DND-41 (cell line): ENCODE measurements around the gene SLFNL1.
A peak's percentile ranks its signal among the peaks of the same experiment; 100 is the strongest.

Experiments
- ATAC-seq: fragments of 200-7000 bp; cut with Tn5 transposase; 3 replicates; pipeline ENCODE4 v1.9.1; 2021; ENCODE audit warnings: low read depth; ENCODE audit not compliant: insufficient read depth
- DNase-seq: peaks from one replicate; pipeline ENCODE4 v3.0.0-alpha.2; 2020
- H2AFZ ChIP-seq: 2 replicates; pipeline ENCODE4 v1.6.0; 2012; ENCODE audit warnings: low read depth, low read length
- H3K27ac ChIP-seq: 2 replicates; pipeline ENCODE4 v1.5.1; 2012; ENCODE audit warnings: low read length, inconsistent platforms
- H3K27me3 ChIP-seq: fragments of 200-600 bp; sonication (generic); 2 replicates; pipeline ENCODE4 v1.6.0; 2012; ENCODE audit warnings: low read length, mild to moderate bottlenecking, inconsistent platforms; ENCODE audit not compliant: insufficient read depth, poor library complexity
- H3K36me3 ChIP-seq: 2 replicates; pipeline ENCODE4 v1.5.1; 2012; ENCODE audit warnings: low read length, inconsistent platforms; ENCODE audit not compliant: insufficient read depth
- H3K4me1 ChIP-seq: 2 replicates; pipeline ENCODE4 v1.5.1; 2012; ENCODE audit warnings: mild to moderate bottlenecking, low read length; ENCODE audit not compliant: insufficient read depth
- H3K4me2 ChIP-seq: 2 replicates; pipeline ENCODE4 v1.6.0; 2012; ENCODE audit warnings: mild to moderate bottlenecking, moderate library complexity, low read length, inconsistent platforms; ENCODE audit not compliant: insufficient read depth
- H3K4me3 ChIP-seq, 2 experiments: fragments of 200-600 bp in 1 of 2; shearing (Covaris generic) in 1 of 2; 2 replicates each; pipeline ENCODE4 v1.5.1; 2012 to 2016; ENCODE audit warnings: inconsistent platforms in 2 of 2, low read length in 2 of 2, mild to moderate bottlenecking in 2 of 2, low read depth in 1 of 2, moderate library complexity in 1 of 2
- H3K79me2 ChIP-seq: 2 replicates; pipeline ENCODE4 v1.6.0; 2012; ENCODE audit warnings: low read length, inconsistent platforms; ENCODE audit not compliant: insufficient read depth
- H3K9ac ChIP-seq: 2 replicates; pipeline ENCODE4 v1.6.0; 2012; ENCODE audit warnings: low read depth, mild to moderate bottlenecking, inconsistent platforms, low read length, moderate library complexity
- H3K9me3 ChIP-seq: 2 replicates; pipeline ENCODE4 v1.5.1; 2012; ENCODE audit warnings: low read length, moderate library complexity, mild to moderate bottlenecking, inconsistent platforms; ENCODE audit not compliant: insufficient read depth, severe bottlenecking
- H4K20me1 ChIP-seq: 2 replicates; pipeline ENCODE4 v1.6.0; 2012; ENCODE audit warnings: low read length; ENCODE audit not compliant: insufficient read depth
- CTCF ChIP-seq: IDR thresholded peaks from 2 replicates; pipeline ENCODE4 v1.5.1; 2012; ENCODE audit warnings: borderline replicate concordance, low read length, moderate library complexity, mild to moderate bottlenecking; ENCODE audit not compliant: poor library complexity, severe bottlenecking; ENCODE audit errors: extremely low read depth
- EZH2 ChIP-seq: IDR thresholded peaks from 3 replicates; pipeline ENCODE4 v1.6.1; 2012; ENCODE audit warnings: borderline replicate concordance, low read depth, mild to moderate bottlenecking, moderate library complexity, low read length, inconsistent platforms; ENCODE audit not compliant: severe bottlenecking

Gene SLFNL1

GRCh38 chr1:41024953-41025352, 3.4 kb upstream of the SLFNL1 start:
- Histone ChIP-seq H4K20me1 (0 out of 2 replicates have a peak, but pooled peaks cover 10% of the 10 kb centered on the region), H3K4me1 (no peaks in the 10 kb centered on the region), H3K4me2 (no peak overlapping the region), H3K27ac (no peak overlapping the region), H3K27me3 (no peaks in the 10 kb centered on the region), H3K4me3 (no peak overlapping the region), H3K9ac (no peak overlapping the region), H3K79me2 (no peaks in the 10 kb centered on the region), H3K36me3 (peaks cover 29% of the 10 kb centered on the region), H2AFZ (no peak overlapping the region), H3K9me3 (no peaks in the 10 kb centered on the region)
- ATAC-seq (no peak), DNase-seq (no peak)
- no peak for TF ChIP-seq EZH2
- TF ChIP-seq CTCF = peak; percentile 3

DNA sequence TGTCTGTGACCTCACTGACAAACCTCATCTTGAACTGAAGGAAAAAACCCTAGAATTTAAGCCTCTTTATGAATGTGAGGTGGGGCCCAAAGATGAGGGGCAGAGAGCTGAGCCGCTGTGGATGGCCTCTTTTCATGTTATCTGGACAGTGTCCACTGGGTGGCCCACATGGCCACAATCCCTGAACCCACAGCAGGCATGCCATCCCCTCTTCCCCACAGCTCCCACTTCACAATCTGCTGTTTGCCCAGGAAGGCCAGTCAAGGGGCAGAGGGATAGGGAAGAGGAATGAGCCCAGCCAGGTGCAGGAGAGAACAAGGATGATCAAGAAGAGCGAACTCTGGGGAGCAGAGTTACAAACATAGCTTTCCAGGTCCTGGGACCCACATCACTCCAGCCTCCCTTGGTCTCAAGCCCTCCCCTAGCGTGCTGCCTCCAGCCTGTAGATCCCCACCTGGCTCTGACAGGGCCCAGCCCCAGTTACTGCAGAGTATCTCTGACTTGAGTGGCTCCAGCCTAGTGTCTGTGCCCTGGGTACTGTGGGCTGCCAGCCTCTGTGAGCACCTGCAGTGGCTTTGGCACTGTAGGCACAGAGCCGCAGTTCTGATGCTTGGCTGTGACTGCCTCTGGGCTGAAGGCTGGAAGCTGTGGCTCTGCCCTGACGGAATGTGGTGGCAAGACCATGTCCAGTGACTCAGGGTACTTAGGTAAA, 1.9 kb upstream of the SLFNL1 start:
- DNase-seq = no peak
- Histone ChIP-seq H3K9me3 (no peaks in the 10 kb centered on the region), H3K4me3 (no peak overlapping the region), H3K36me3 (peaks cover 34% of the 10 kb centered on the region), H3K9ac (no peak overlapping the region), H3K27me3 (no peaks in the 10 kb centered on the region), H2AFZ (no peak overlapping the region), H3K4me2 (no peak overlapping the region), H4K20me1 (0 out of 2 replicates have a peak, but pooled peaks cover 14% of the 10 kb centered on the region), H3K79me2 (no peaks in the 10 kb centered on the region), H3K4me1 (no peaks in the 10 kb centered on the region), H3K27ac (no peak overlapping the region)
- TF ChIP-seq EZH2 = no peak
- TF ChIP-seq CTCF = no peak
- ATAC-seq = peak; percentile 18; the same call in 2 of the 3 replicates

DNA sequence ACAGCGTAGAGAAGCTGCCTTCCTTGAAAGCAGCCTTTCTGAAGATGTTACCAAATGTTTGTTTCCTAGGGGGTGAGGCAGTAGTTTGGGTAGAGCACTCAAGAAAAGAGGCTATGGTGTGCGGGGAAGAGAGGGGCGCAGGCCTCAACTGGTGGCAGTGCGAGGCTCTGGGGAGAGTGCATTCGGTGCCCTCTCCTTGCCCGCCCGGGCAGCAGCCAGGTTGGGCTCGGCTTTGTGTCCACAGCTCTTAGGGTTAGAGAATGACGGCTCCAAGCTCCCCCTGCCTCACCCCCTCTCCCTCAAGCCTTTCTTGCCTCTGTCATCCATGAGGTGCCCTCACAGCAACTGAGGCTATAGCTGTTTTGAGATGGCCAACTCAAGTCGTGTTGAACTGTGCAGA, 899 bp upstream of the SLFNL1 start:
- ATAC-seq (0 out of 3 replicates have a peak, but pooled peaks have one; percentile 3), DNase-seq (no peak)
- Histone ChIP-seq H3K9me3 (no peaks in the 10 kb centered on the region), H4K20me1 (peaks cover 20% of the 10 kb centered on the region; the same call in 1 of the 2 replicates), H3K27ac (no peak overlapping the region), H3K4me3 (no peak overlapping the region), H2AFZ (no peak overlapping the region), H3K27me3 (no peaks in the 10 kb centered on the region), H3K9ac (no peak overlapping the region), H3K4me2 (no peak overlapping the region), H3K4me1 (no peaks in the 10 kb centered on the region), H3K79me2 (no peaks in the 10 kb centered on the region), H3K36me3 (peaks cover 34% of the 10 kb centered on the region)
- TF ChIP-seq EZH2 (no peak), CTCF (no peak)

DNA sequence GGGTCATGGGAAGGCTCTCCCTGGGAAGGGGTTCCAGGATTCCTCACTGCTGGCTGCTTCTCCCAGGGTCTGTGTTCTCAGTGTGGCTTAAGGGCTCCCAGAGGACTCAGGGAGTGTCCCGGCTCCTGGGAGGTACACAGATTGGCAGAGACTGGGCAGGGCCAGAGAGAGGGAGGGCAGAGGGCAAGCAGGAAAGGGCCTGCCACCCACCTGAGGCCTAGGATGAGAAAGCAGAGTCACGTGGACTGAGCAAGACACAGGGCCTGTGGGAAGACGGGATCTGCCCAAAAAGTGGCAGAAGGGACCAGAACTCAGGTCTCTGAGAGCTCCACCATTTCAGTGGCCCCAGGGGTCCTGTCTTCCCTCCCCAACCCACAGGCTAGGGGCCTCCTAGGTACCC, 871 bp downstream of the SLFNL1 start:
- Histone ChIP-seq H3K9me3 (no peaks in the 10 kb centered on the region), H3K27me3 (no peaks in the 10 kb centered on the region), H2AFZ (no peak overlapping the region), H3K4me1 (no peaks in the 10 kb centered on the region), H4K20me1 (peaks cover 32% of the 10 kb centered on the region; the same call in 1 of the 2 replicates), H3K4me3 (no peak overlapping the region), H3K36me3 (peaks cover 45% of the 10 kb centered on the region), H3K79me2 (no peaks in the 10 kb centered on the region), H3K27ac (no peak overlapping the region), H3K4me2 (no peak overlapping the region), H3K9ac (no peak overlapping the region)
- ATAC-seq = peak; percentile 4; the same call in 1 of the 3 replicates
- TF ChIP-seq CTCF (no peak), EZH2 (no peak)
- no peak for DNase-seq
